Astrocyte (in vitro differentiated cells and primary cell): ENCODE measurements around the gene LDLRAD4.

Experiments used
- EZH2 ChIP-seq: IDR thresholded peaks from 2 replicates; pipeline ENCODE4 v1.6.1; 2012; ENCODE audit warnings: mild to moderate bottlenecking, low read length, inconsistent platforms; ENCODE audit not compliant: insufficient read depth
- TF ChIP-seq, protein P1 (sequence below): IDR thresholded peaks from 2 replicates; pipeline ENCODE4 v1.5.1; 2011; ENCODE audit warnings: low read depth, mild to moderate bottlenecking, inconsistent platforms, low read length, moderate library complexity; ENCODE audit not compliant: insufficient read depth

- TF ChIP-seq, protein P1, sequence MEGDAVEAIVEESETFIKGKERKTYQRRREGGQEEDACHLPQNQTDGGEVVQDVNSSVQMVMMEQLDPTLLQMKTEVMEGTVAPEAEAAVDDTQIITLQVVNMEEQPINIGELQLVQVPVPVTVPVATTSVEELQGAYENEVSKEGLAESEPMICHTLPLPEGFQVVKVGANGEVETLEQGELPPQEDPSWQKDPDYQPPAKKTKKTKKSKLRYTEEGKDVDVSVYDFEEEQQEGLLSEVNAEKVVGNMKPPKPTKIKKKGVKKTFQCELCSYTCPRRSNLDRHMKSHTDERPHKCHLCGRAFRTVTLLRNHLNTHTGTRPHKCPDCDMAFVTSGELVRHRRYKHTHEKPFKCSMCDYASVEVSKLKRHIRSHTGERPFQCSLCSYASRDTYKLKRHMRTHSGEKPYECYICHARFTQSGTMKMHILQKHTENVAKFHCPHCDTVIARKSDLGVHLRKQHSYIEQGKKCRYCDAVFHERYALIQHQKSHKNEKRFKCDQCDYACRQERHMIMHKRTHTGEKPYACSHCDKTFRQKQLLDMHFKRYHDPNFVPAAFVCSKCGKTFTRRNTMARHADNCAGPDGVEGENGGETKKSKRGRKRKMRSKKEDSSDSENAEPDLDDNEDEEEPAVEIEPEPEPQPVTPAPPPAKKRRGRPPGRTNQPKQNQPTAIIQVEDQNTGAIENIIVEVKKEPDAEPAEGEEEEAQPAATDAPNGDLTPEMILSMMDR = no peak
- TF ChIP-seq EZH2 = no peak
Measured at GRCh38 chr18:13688191-13689136, 469.9 kb downstream of the LDLRAD4 start.
